ENCODE measurements around the gene SBF1.
"Not testable (repeated sequence)": the region's sequence is repeated elsewhere in the genome, so short reads cannot be mapped to it uniquely, and the experiment has no call there.

Gene SBF1

GRCh38 chr22:50422961-50423815 is 51.6 kb downstream of the SBF1 start:
- DNase-seq, result no peak

GRCh38 chr22:50422046-50422445 is 52.8 kb downstream of the SBF1 start:
- no peak for DNase-seq

DNA sequence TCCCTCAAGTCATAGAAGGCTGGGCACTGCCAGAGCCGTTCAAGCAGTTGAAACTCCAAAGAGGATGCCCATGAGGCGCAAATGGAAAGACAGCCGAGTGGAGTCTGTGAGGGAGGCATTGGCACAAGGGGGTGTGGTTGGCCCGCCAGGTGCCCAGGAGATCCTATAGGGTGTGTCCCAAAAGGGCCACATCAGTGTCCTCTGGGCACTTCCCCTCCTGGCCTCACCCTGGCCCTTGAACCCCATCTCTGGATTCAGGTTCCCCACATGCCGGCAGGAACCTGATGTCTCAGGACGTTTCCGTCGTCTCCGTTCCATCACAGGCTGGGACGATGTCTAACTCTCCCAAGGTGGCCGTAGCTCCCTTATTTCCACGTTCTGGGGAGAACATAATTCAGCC is 54.3 kb downstream of the SBF1 start:
- no peak for DNase-seq

DNA sequence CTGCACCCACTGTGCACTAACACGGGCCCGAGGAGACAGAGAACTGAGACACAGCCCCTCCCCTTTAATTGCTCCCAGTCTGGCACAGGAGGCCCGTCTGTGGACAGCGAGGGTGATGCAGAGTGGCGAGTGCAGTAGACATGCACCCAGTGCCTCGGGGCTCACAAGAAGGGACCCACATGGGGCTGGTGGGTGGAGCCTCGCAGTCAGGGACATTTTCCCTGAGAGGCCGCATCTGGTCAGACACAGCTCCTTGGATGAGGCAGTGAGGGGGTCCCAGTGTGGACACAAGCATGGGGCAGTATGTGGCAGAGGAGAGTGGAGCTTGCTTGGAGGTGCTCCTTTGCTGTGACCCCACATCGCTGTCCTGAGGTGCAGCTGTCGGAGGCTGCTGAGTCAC is 54.8 kb downstream of the SBF1 start:
- no peak for DNase-seq

- no peak for DNase-seq
Observed at GRCh38 chr22:50419116-50419515, 55.7 kb downstream of the SBF1 start.

- no peak for DNase-seq
Observed at GRCh38 chr22:50418624-50419023, 56.2 kb downstream of the SBF1 start.

DNA sequence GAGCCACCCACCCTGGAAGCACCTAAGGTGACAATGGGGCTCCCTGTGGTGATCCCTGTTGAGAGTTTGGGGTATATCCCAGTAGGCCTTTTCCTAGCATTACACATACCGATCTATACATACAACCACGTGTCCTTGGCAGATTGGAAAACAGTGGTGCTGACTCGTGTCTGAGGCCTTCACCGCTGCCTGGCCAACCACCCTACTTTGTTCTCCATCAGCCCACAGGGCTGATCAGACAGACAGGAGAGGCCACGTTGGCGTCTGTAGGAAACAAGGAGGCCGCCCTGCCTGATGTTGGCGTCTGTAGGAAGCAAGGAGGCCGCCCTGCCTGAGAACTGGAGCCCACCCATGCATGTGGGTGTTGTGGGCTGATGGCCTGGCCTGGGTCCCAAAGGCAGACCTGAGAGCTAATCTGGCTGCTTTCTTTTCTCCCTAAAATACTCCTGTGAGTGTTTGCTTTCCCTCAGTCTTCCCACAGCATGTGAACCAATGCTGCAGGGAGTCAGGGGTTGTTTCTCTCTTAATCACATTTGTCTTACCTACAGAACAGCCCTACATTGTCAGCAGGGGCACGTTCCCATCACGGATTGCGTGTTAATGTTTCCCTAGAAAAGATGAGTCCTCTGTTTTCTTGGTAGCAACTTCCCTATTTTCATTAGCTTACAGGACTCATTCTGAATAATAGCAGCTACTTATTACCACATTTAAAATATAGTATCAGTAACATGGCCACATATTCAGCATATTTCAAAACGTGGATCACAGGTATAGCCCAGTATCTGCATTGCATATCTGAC is 57.2 kb downstream of the SBF1 start:
- no peak for DNase-seq

DNA sequence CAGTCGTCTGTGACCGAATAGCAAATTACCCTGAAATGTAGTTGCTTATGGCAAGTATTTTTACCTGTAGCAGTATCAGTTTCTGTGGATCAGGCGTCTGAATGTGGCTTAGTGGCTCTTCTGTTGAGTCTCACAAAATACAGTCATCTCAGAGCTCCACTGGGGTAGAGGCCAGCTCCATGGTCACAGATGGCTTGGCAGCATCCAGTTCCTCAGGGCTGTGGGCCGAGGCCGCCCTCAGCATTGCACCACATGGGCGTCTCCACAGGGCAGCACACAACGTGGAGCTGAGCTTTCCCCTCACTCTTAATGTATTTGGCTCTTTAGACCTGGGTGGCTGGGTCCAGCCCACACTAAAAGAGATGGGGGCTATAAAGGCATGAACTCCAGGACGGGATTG is 57.8 kb downstream of the SBF1 start:
- no peak for DNase-seq

DNA sequence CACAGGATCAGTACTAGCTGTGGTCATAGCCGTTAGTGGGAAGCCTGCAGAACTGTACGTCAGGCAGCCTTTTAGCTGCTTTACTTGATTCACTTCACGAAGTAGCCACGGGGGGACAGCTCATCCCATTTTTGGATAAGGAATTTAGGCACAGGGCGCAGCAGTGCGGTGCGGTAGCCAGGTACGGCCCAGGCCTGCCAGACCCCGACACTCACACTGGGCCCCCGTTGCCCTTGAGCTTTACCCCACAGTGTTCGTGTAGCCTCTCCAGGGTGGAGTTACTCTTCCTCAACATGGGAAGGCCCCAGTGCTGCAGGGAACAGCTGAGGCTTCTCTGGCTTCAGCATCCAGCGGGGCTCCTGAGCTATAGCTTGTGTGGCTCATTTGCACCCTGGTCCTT is 59.4 kb downstream of the SBF1 start:
- no peak for DNase-seq

DNA sequence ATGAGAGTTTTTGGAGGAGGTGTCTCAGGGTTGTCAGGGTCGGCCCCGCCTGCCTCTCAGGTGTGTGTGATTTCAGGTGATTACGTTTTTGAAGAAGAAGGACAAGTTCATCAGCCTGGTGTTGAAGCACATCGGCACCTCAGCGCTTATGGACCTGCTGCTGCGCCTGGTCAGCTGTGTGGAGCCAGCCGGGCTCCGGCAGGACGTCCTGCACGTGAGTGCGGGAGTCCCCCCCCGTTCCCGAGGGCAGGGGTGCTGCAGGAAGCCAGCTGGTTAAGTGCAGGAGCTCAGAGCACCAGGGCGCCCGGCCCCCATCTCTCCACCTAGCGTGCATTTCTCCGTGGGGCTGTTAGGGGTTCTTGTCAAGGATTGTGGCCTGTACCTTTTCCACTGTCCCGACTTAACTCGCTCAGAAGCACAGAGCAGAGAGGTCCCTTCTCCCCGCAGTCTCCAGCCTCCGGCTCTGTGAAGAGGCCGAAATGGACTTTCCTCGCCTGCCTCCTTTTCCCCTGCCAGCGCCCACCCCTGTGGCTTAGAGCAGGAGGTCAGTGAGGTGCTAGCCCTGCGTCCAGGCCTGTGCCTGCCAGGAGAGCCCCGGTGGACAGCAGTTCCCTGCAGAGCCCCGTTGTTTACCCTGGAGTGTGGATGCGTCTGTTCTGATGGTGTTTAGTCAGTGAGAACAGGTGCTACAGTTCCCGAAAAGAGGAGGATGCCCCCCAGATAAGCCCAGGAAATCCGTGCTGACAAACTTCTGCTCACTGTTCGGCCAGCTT is 60.2 kb downstream of the SBF1 start:
- no peak for DNase-seq

GRCh38 chr22:50408954-50409353 is 65.9 kb downstream of the SBF1 start:
- not testable (repeated sequence) for DNase-seq

DNA sequence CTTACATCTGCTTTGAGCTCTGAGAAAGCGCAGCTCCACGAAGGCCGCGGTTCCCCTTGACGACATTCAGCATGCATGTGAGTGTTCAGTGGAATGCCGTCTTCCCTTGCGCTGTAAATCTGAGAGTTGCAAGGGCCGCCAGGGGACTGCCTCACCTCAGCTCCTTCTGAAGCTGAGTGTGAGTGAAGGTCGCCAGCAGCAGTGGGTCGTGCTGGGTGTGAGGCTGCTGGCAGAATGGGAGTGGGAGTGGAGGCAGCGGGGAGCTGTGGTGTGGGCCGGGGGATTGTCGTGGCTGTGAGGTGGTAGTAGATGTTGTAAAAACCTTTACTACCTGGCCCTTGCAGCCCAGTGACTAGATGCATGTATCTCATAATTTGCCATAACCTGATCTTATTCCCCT is 66.5 kb downstream of the SBF1 start:
- DNase-seq, result no peak

DNA sequence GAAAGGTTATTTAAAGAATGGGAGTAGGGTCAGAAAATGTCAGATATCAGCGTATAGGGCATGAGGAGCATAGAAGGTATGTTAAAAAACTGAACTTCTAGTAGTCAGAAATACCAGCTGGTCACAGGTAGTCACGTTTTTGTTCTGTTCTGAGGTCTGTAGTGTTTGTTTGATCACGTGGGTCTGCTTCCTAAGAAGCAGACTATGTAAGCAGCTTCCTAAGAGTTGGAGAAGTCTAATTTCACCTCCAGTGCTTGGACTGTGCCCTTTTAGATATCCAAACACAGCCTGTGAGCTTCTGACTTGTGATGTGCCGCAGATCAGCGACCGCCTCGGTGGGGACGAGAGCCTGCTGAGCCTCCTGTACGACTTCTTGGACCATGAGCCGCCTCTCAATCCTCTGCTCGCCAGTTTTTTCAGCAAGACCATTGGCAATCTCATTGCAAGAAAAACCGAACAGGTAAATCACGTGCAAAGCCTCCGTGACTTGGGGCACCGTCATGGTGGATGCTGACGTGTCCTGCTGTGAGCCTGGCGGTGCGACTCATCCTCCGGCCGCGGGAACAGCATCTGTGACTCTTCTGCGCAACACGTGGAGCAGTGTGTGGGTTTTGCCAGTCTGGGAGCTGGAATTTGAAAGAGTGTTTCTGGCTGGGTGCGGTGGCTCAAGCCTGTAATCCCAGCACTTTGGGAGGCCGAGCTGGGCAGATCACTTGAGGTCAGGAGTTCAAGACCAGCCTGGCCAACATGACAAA is 68.2 kb downstream of the SBF1 start:
- no peak for DNase-seq

- no peak for DNase-seq
Observed at GRCh38 chr22:50403701-50404101, 71.1 kb downstream of the SBF1 start.

DNA sequence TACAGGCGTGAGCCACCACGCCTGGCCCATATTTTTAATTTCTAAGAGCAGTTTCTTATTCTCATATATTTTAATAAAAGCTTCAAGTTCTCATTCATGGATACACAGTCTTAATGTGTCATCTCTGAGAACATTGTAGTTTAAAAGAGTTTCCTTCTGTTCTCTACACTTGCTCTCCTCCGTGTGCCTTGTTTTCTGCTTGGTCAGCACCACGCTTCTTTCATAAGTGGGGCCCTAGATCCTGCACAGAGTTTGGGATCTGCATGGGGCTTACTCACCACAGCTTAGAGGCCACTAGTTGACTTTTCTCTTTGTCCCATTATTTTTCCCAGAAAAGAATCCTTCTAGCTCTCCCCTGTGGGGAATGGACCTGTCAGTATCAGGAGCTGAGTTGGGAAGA is 72.9 kb downstream of the SBF1 start:
- DNase-seq, result no peak

DNA sequence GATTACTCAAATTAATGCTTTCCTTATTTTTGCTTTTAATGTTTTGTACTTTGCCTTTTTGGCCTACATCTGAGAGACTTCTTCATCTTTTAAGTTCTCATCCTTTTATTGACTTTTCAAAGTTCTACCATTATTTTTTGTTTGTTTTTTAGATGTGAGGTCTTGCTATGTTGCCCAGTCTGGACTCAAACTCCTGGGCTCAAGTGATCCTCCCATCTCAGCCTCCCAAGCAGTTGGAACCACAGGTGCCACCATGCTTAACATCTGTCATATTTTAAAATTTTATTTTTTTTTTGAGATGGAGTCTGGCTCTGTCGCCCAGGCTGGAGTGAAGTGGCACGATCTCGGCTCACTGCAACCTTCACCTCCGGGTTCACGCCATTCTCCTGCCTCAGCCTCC is 73.9 kb downstream of the SBF1 start:
- no peak for DNase-seq

GRCh38 chr22:50400406-50400805 is 74.4 kb downstream of the SBF1 start:
- DNase-seq, result no peak

GRCh38 chr22:50399751-50400331 is 75.0 kb downstream of the SBF1 start:
- no peak for DNase-seq

GRCh38 chr22:50398831-50399648 is 75.8 kb downstream of the SBF1 start:
- no peak for DNase-seq

DNA sequence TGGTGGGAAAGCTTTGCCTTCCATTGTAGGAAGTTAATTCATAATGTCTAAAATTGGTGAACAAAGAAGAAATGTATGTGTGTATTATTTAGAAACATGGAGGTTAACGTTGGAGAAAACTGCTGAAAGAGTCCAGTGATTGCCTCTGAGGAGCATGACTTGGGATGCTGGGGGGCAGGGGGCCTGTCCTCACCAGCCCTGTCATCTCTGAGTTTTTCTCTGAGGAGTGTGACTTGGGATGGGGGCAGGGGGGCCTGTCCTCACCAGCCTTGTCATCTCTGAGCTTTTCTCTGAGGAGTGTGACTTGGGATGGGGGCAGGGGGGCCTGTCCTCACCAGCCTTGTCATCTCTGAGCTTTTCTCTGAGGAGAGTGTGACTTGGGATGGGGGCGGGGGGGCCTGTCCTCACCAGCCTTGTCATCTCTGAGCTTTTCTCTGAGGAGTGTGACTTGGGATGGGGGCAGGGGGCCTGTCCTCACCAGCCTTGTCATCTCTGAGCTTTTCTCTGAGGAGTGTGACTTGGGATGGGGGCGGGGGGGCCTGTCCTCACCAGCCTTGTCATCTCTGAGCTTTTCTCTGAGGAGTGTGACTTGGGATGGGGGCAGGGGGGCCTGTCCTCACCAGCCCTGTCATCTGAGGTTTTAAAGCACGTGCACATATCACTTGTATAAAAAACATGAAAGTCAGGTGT is 77.3 kb downstream of the SBF1 start:
- DNase-seq, result not testable (repeated sequence)

All from left hindlimb (tissue), 1 donor.